ENCODE data around the gene TBR1. TPM values are rescaled to one million over a fixed set of nuclear protein-coding genes. Genes with fewer than 3 reads are reported as not detected.

The TBR1 gene
- total RNA-seq, 6 experiments from 2014 or later = not detected

DNA sequence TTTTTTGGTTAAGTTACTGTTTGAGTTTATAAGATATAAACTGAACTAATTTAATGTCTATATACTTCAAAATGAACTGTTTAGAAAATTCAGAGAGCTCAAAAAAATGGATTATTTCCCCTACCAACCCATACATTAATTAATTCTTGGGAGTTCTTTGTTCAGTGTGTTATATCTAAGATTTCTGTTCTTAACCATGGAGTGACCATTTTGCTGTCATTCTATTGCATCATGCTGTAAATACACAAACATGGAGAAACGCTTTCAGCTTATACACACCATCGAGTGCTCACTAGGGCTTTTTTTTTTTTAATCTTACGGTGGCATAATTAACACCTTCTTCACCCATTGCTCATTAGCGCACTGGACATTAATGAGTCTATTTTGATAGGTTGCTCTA lies 33.4 kb upstream of the TBR1 start:
- Histone ChIP-seq H3K9me3 (no peaks in the 10 kb centered on the region), H3K27me3 (no peaks in the 10 kb centered on the region), H3K36me3 (no peaks in the 10 kb centered on the region), H3K27ac (no peak overlapping the region), H3K4me3 (no peak overlapping the region), H3K4me1 (no peaks in the 10 kb centered on the region)
- DNase-seq = no peak
- WGBS (ENCODE audit: insufficient coverage, low coverage, low lambda C conversion rate, missing lambda C conversion rate) = 89% methylated on average over 4 of the region's 4 CpGs
- TF ChIP-seq, protein P1, sequence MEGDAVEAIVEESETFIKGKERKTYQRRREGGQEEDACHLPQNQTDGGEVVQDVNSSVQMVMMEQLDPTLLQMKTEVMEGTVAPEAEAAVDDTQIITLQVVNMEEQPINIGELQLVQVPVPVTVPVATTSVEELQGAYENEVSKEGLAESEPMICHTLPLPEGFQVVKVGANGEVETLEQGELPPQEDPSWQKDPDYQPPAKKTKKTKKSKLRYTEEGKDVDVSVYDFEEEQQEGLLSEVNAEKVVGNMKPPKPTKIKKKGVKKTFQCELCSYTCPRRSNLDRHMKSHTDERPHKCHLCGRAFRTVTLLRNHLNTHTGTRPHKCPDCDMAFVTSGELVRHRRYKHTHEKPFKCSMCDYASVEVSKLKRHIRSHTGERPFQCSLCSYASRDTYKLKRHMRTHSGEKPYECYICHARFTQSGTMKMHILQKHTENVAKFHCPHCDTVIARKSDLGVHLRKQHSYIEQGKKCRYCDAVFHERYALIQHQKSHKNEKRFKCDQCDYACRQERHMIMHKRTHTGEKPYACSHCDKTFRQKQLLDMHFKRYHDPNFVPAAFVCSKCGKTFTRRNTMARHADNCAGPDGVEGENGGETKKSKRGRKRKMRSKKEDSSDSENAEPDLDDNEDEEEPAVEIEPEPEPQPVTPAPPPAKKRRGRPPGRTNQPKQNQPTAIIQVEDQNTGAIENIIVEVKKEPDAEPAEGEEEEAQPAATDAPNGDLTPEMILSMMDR (IDR thresholded peaks at IDR 0.05) = no peak
- TF ChIP-seq POLR2A (IDR thresholded peaks at IDR 0.05) = no peak
- ATAC-seq = no peak
- intact Hi-C loops (cut with DNase I) = no loop called here

DNA sequence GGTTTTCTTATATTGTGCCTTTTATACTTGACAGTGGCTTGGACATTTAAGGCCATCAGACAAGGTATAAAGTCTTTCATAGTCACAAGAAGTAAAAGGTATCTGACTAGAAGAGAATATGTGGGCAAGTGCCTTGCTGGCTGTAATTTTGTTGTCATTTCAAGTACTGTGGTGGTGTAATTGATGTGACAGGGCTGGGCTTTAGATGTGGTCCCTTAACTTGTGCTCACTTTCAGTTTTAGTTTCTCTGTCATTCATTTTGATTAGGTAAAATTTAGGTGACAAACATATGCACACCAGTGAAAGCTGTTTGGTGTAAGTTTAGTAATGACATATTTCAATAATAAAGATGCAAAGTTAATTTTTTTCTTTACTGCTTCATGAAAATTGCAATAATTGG lies 31.2 kb upstream of the TBR1 start:
- Histone ChIP-seq H3K9me3 (no peaks in the 10 kb centered on the region), H3K4me3 (no peak overlapping the region), H3K27me3 (no peaks in the 10 kb centered on the region), H3K4me1 (no peaks in the 10 kb centered on the region), H3K27ac (no peak overlapping the region), H3K36me3 (no peaks in the 10 kb centered on the region)
- no peak for DNase-seq
- intact Hi-C loops (cut with DNase I) = no loop called here
- TF ChIP-seq, protein P1 (IDR thresholded peaks at IDR 0.05) = no peak
- TF ChIP-seq POLR2A (IDR thresholded peaks at IDR 0.05) = no peak
- no peak for ATAC-seq

DNA sequence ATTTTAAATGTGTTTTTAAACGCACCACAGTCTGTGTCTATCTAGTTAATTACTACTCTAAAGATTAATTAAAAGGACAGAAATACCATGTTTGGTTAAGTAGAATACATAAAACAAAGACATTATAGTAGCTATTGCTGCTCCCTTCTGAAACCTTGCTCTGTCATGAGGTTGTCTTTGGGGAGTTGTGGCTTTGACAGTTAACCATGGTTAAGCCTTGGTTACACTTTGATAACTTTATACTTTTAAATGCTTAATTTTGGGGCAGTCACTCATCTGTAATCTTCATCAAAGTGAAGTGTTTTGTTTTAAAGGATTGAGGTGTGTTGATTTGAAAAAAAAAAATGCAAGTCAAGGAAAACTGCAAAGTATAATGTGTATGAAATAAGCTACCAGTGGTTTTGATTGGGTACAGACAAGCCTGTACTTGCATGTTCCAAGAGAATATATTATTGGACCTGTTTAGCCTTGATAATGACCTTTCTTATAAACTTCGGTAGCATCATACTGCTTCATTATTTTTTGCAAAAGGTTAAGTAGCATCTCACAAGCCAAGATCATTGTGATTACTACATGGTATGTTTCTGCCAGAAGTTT lies 29.8 kb upstream of the TBR1 start:
- Histone ChIP-seq H3K27ac (no peak overlapping the region), H3K4me3 (no peak overlapping the region), H3K27me3 (no peaks in the 10 kb centered on the region), H3K36me3 (no peaks in the 10 kb centered on the region), H3K9me3 (no peaks in the 10 kb centered on the region), H3K4me1 (no peaks in the 10 kb centered on the region)
- 92% methylated on average over 2 of the region's 2 CpGs for WGBS (ENCODE audit: insufficient coverage, low coverage, low lambda C conversion rate, missing lambda C conversion rate)
- TF ChIP-seq, protein P1 (IDR thresholded peaks at IDR 0.05) = no peak
- TF ChIP-seq POLR2A (IDR thresholded peaks at IDR 0.05) = no peak
- intact Hi-C loops (cut with DNase I) = no loop called here
- DNase-seq = no peak
- ATAC-seq = no peak

DNA sequence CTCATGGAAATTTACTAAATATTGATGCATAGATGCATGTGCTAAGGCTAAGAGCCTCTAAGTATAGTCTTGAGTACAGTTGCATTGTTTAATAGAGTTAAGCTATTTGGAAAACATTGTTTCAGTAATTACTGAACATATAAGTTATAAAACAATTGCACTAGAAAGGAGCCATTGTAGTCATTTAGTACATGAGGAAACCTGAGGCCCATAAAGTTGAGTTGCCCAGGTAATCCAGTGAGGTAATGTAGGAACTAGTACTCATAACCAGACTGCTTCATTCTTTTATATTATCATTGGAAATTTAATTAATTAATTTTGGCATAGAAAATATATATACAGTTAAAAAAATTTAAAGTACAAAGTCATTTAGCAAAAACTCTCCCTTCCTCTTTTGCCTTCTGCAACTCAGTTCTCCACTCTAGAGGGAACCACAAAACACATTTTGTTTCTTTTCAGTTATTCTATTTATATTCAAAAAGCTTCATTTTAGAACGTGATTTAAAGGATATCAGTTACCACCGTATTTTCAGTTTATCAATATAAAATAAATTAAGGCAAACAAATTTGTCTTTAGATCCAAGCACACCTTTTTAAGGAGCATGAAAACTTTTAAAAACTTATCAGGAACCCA lies 27.8 kb upstream of the TBR1 start:
- DNase-seq (no peak), ATAC-seq (no peak)
- Histone ChIP-seq H3K4me3 (no peak overlapping the region), H3K36me3 (peaks cover 0 to 2% (median 0%) of the 10 kb centered on the region in 4 donors), H3K27ac (no peak overlapping the region), H3K4me1 (no peaks in the 10 kb centered on the region), H3K9me3 (no peaks in the 10 kb centered on the region), H3K27me3 (no peaks in the 10 kb centered on the region)
- intact Hi-C loops (cut with DNase I) = no loop called here
- 64% methylated on average over 2 of the region's 2 CpGs for WGBS (ENCODE audit: insufficient coverage, low coverage, low lambda C conversion rate, missing lambda C conversion rate)
- TF ChIP-seq POLR2A (IDR thresholded peaks at IDR 0.05) = no peak
- TF ChIP-seq, protein P1 (IDR thresholded peaks at IDR 0.05) = no peak

Data from right lobe of liver (tissue), 6 donors.